HG03139 (cell line): ENCODE measurements around the gene CYP3A4.
"Not testable (repeated sequence)": the region's sequence is repeated elsewhere in the genome, so short reads cannot be mapped to it uniquely, and the experiment has no call there.

Source experiments
- ATAC-seq: cut with Tn5 transposase; IDR thresholded peaks from one replicate; pipeline ENCODE4 v1.9.1; 2021; ENCODE audit not compliant: unreplicated experiment

Gene CYP3A4

GRCh38 chr7:99784007-99784406, at the start of gene CYP3A4:
TSS of gene CYP3A4 (minus strand) at chr7:99784184. CDS start at chr7:99784081, 103 bp downstream.
- ATAC-seq, result no peak

DNA sequence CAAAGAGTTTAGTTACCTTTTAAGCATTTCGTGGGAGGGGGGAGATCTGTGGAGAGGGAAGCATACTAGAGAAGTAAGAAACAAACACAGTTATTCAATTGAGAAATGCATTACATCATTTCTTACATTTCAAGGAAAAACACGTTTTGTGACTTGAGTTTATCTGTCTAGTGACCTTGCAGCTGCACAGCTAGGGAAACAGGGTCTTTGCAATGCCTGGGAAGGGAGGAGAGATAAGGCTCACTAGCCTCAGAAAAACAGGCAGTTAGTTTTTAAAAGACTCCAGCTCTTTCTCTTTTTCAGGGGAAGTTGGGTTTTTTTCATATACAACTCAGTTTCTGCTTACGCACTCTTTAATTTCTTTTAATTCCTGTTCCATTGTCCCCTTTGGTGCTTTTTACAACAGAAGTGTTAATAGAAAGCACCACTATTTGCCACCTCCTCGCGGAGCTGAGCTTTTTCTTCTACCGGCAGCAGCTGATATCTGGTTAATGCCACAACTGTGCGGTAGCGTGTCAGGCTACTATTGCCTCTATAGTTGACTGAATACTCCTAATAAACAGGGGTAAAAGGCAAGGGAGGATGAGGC, 49.4 kb upstream of the CYP3A4 start:
- ATAC-seq, result no peak

- no peak for ATAC-seq
Observed at GRCh38 chr7:99831595-99831994, 47.6 kb upstream of the CYP3A4 start.

DNA sequence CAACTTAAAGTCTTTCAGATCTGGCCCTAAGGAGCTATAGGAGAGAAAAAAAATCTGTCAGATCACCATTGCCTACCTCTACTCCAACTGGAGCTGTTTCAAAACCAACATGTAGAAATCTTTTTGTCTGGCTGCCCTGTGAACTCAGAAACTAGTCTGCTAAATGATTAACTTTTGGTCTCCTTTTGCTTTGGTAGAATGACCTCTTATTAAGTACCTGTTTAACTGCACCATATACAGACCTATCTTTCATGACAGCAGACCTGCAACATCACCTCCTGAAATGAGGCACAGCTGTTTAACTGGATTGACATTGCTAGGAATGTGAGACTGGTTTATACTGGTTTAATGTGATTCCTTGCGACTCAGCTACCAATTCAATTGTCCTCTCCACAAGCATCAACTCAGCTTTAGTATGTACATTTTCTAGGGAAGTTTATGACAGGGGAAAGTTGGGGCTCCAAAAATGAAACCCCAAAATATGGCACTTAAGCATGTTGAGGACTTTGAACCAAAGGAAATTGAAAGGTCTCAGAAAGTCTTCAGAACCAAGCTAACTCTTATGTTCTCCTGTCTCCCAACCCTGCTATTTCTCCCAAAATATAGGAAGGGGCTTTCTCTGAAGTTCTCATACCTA, 45.7 kb upstream of the CYP3A4 start:
- peak; percentile 56 for ATAC-seq

- no peak for ATAC-seq
Observed at GRCh38 chr7:99828811-99829210, 44.8 kb upstream of the CYP3A4 start.

GRCh38 chr7:99827040-99827778, 43.2 kb upstream of the CYP3A4 start:
- no peak for ATAC-seq

DNA sequence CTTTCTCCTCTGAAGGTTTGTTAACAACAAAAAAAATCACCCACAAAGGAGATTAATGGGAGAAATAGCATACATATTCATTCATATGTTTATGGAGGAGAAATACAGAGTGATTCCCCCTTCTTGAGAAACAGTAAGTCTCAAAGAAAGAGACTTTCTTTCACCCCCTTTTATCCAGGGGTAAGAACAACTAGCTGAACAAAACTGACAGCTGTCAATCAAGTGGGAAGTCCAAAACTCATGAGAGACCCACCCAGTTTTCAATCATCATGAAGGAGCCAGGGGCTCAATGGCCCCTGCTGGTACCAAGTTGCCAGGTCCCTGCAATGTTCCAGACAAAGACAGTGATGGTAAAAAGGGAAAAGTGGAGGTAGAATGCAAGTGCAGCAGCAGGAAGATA, 41.9 kb upstream of the CYP3A4 start:
- no peak for ATAC-seq

GRCh38 chr7:99825452-99825851, 41.5 kb upstream of the CYP3A4 start:
- no peak for ATAC-seq

DNA sequence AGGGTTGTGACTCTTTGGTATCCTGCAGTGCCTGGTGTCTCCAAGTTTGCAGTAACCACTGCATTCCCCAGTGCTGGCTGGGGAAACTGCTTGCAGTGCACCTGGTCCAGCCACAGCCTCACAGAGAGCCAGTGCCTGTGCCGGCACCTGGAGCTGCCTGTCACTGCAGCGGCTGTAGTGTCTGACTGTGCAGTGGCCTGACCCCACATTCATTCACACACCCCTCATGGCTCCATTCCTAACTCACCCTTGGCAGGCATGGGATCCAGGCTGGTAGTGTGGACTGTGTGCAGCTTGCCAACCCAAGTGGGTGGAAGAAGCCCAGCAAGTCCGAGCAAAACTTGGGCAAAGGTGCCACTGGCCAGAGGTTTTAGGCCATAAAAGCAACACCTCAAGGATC, 40.1 kb upstream of the CYP3A4 start:
- ATAC-seq, result no peak

DNA sequence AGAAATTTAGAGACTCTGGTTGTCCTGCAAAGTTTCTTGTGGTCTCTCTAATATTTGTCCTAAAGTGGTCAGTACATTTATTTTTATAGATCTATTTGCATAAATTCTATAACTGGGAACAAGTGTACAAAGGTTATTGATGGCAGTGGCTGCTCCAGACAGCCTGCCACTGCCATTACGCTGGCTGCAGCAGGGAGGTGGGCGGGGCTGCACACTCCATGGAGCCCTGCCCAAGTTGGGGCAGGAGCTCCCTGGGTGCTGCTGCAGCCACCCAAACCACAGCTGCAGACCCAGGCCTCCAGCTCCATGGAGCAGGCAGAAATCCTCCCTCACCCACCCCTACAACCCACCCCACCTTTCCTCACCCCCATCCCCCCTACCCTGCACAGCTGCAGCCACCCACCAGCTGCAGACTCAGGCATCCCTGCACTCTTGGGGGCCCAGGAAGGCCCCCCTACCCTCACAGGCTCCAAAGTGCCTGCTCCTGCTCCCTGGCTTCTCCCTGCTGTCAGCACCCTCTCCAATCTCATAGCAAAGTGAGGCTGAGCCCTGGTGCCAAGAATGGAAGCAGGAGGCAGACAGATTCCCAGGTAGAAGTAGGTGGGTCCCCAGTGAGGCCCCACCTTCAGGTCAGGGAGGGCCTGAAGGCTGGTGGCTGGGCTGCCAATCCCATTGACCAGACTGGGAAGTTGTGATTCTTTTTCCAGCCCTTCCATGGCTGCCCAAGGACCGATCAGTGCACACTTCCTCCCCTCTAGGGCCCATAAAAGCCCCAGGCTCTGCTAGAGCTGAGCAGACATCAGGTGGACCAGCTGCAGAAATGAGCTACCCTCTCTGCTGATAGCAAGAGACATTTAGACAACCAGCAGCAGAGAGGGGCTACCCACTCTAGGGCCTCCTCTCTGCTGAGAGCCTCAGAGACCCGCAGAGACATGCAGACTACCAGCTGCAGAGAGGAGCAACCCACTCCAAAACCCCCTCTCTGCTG, 39.0 kb upstream of the CYP3A4 start:
- ATAC-seq, result no peak

GRCh38 chr7:99820408-99821027, 36.5 kb upstream of the CYP3A4 start:
- ATAC-seq, result no peak

GRCh38 chr7:99808766-99809165, 24.8 kb upstream of the CYP3A4 start:
- no peak for ATAC-seq

- no peak for ATAC-seq
Observed at GRCh38 chr7:99806839-99807478, 23.0 kb upstream of the CYP3A4 start.

GRCh38 chr7:99805641-99806040, 21.7 kb upstream of the CYP3A4 start:
- no peak for ATAC-seq

DNA sequence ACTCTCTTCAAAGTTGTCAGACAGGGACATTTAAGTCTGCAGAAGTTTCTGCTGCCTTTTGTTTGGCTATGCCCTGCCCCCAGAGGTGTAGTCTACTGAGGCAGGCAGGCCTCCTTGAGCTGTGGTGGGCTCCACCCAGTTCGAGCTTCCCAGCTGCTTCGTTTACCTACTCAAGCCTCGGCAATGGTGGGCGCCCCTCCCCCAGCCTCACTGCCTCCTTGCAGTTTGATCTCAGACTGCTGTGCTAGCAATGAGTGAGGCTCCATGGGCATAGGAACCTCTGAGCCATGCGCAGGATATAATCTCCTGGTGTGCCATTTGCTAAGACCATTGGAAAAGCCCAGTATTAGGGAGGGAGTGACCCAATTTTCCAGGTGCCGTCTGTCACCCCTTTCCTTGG, 19.1 kb upstream of the CYP3A4 start:
- ATAC-seq, result not testable (repeated sequence)

- ATAC-seq, result not testable (repeated sequence)
Observed at GRCh38 chr7:99801407-99801806, 17.4 kb upstream of the CYP3A4 start.

DNA sequence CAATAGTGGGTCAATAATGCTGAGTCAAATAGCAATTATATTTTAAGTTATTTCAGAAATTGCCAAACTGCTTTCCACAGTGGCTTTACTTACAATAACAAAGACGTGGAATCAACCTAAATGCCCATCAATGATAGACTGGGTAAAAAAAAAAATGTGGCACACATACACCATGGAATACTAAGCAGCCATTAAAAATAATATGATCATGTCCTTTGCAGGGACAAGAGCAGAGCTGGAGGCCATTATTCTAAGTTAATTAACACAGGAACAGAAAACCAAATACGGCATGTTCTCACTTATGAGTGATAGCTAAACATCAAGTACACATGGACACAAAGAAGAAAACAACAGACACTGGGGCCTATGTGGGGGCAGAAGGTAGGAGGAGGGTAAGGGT, 15.0 kb upstream of the CYP3A4 start:
- no peak for ATAC-seq

GRCh38 chr7:99795864-99796263, 11.9 kb upstream of the CYP3A4 start:
- not testable (repeated sequence) for ATAC-seq

- no peak for ATAC-seq
Observed at GRCh38 chr7:99794585-99795502, 10.9 kb upstream of the CYP3A4 start.
